HG02938 (cell line): ENCODE measurements around the gene CYSTM1.
A peak's percentile ranks its signal among the peaks of the same experiment; 100 is the strongest.

Experiments
- ATAC-seq: cut with Tn5 transposase; IDR thresholded peaks from one replicate; pipeline ENCODE4 v1.9.1; 2021; ENCODE audit warnings: mild to moderate bottlenecking, moderate library complexity; ENCODE audit not compliant: unreplicated experiment

The CYSTM1 gene

DNA sequence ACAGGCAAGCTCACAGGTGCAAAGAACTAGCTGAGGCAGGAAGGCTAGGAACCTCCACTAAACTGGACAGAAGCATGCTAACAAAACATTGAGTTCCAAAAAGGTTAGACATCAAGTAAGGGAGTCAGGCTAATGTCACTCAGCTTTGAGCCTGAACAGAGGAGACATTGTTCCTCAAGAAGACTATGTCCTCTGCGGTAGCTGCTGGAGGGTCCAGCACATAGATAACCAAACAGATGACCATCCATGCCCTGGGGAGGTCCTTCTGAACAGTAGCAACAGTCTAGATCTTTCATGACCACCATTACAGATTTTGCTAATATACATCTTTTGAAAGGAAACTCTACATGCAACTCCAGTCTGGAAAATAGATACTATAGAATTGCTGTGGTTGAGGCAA, 57.7 kb downstream of the CYSTM1 start:
- ATAC-seq = no peak

DNA sequence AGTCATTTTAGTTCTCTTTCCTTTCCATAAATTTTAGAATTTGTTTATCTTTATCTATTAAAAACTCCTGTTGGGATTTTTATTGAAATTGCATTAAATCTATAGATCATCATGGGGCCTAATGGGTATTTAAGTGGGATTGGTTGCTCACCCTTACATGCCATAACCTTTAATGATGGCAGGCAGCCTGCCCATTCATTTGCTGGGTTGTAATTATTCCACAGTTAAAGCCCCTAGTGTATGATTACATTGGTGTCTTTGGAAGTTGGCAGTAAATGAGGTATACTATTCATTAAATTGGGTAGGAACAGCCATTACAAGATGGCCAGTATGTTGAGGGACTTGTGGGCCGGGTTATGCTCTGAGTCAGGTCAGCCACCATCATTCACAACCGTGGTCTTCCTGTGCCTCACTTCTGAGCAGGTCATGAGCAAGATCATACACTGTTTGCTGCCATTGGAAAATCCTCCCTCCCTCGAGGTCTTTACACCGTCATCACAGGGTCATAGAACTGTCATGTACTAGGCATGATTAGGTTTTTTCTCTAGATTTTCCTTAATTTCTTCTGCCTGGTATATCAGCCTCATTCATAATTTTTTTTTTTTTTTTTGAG, 59.5 kb downstream of the CYSTM1 start:
- no peak for ATAC-seq

DNA sequence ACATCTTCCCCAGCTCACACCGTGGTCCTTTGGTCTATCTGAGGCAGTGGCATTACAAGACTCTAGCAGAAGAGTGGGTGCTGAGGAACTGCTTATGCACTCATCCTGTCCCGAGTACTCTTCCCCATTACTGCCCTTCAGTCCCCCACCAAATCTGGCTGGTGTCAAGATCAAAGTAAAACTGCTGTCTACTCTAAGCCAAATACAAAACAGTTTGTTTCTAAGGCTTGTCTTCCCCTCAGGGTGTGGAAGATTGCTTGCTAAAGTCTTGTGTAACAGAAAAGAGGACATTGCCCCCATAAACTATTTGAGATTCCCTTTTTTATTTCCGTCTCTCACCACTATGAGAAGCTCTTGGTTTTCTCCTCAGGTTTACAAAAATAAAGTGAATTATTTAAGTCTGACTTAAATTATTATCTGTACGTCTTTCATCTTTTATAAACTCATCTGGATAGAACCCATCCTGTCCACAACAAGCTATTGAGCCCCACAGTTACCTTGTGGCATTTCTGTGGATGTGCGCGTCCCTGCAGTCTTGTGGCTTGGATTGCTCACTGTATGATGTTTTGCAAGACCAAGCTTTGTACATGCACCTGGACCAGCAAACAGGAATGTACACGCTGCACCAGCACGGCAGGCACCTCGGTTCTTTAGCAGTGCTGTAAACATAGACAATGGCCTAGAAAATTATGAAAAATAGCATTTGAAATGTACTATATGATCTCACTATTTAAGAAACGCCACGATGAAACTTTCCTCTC, 61.0 kb downstream of the CYSTM1 start:
- ATAC-seq = no peak

DNA sequence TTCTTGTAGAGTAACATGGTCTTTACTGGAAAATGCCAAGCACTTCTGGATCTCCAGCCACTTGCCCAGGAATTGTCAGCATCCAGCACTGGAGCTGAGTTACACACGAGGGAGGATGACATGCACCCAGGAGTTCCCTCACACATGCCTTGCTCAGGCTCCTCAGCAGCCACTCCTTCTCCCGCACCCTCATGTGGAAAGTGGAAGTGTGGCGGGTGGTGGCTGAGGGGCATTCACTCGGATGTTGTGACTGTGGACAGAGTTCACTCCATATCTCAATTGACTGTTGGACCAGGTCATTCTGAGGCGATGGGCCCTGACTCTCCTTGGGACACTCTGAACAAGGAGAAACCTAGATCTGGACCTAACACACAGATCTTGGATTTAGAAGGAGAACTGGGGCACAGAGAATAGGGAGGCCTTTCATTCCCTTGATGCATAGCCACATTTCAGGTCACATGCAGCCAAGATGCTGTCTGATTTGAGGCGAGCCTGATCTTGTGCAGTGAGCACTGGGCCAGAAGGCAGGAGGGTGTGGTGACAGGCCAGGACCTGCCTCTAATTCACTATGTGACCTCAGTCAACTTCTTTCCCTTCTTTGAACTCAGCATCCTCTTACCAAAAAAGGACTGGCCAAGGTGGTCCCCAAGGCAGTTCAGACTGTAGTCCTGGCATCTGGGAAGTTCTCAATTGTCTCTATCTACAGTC, 62.1 kb downstream of the CYSTM1 start:
- ATAC-seq = no peak

DNA sequence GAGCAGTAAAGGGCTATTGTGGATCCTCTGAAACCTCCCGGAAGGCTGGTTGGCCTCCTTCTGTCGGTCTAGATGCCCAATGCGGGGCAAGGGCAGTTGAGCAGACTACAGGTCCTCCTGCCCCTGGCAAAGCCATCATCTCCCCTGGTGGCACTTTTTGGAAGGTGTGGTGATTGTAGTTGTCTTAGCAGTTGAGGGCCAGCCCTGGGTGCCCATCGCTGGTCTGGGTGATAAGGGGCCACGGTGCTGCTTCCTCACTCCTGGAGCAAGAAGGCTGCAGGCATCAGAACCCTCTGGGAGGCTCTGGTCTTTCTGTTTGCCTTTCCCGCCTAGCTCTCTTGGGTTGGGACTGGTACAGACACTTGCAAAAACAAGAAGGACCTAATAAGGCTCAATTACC, 63.8 kb downstream of the CYSTM1 start:
- no peak for ATAC-seq

DNA sequence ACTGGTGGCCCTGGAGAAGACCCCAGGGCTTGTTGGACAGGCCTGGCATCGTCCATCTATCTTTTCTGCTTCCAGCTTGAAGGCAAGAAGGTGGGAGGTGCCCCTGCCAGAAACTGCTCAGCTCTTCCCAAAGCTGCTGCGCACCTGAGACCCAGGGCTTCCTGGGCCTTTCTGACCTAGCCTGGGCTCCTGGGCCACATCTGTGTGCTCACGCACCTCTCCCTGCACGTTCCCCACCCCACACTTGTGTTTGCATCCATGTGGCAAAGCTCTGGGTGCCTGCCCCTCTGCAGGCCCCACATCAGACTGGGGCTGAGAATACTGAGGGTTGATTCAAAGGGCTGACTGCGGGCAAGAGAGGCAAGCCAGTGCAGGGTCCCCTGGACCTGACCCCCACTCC, 64.5 kb downstream of the CYSTM1 start:
- no peak for ATAC-seq

DNA sequence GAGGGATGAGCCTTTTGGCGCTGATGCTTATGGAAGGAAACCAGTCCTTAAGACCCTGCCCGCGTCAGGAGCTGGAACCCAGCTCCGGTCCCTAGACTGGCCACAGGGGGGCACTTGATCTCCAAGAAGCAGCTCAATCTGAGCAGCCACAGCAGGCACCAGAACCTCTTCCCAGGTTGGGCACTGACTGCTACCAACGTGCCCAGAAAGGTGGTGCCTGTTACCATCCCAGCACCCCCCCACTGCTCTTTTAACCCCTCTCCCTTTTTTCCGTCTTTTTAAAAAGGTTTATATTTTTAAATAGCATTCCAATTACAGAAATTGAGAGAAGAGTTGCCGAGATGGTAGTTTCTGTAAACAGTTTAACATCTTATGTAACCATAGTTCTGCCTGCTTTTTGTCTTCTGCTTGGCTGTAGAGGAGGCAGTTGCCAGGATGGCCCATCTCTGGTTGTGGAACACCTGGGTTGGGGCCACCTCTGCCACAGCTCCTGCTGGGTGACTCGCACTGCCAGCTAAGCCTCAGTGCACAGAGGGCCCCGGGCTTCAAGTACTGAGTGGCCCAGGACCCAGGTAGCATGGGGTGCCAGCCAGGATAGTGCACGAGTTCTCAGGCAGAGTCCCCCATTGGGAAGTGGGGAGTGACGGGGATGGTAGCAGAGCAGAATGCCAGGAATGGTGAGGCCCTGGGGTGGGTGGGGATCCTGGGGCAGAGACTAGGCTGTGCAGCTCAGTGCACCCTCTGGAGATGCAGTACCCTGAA, 65.1 kb downstream of the CYSTM1 start:
- peak; percentile 49 for ATAC-seq

DNA sequence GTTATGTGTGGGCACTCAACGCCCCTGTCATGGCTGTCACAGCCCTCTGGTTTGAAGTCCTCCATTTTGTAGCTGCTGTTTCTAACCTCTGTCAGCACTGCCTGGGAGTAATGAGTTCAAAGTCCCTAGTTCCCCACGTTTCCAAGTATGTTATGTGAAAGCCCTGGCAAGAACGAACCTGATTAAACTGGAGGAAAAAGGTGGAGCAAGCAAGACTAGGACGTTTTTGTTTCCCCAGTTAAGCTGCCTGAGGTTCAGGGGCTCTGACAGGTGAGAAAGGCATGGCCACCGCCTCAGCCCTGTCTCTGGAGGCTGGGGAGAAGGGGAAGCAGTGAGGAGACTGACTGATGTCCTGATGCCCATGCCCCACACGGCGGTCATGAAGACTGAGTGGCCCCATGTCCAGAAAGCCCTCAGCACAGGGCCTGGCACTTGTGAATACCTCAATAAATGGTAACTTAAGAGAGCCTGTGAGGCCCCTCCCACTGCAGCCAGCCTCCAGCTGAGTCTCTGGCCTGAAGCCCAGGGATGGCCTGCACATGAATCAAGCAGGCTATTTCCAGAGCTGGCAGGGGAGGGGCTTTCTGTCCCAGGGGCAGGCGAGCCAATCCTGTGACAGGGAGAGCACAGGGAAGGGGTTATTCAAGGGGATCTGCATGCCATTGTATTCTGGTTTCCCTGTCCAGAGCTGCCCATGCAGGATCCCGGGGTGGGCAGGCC, 66.2 kb downstream of the CYSTM1 start:
- no peak for ATAC-seq

DNA sequence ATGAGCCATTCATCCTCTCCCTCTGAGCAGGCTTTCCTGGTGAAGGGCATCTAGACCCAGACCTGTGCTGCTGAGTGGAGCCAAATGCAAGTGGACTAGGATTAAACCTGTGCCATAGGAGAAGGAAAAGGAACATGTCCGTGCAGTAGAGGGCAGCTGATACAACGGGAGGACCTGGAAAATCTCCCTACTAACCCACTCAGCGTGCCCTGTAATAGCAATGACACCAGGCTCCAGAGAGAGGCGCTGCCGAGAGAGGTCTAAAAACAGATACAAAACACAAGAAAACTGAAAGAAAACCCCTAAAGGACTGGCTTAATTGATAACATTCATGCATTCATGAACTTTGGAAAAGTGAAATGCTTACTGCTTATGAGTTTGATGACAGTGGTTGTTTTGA, 67.1 kb downstream of the CYSTM1 start:
- no peak for ATAC-seq

DNA sequence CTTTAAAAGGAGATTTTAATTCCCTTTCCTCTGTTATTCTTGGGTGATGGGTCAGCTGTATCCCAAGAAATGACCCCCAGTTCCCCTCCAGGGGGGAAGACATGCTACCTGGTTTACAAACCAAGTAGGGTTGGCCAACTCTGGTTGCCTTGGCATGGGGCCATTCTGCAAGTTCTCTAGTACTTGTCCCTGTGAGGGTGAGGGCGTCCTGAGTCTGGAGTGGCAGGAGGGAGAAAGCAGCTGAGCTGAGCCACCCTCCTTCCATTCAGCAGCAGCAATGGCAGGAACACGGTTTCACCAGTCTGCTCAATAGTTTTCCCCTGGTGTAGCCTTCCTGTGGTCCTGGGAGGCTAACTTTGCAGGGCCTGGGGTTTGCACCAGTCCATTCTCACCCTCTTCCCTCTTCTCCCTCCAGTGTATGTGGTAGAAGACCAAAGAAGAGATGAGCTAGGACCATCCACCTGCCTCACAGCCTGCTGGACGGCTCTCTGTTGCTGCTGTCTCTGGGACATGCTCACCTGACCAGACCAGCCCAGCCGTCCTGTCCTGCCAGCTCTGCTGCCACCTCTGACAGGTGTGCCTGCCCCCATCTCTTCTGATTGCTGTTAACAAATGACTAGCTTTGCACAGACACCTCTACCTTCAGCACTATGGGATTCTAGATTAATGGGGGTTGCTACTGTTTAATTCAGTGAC, 68.0 kb downstream of the CYSTM1 start:
- no peak for ATAC-seq

DNA sequence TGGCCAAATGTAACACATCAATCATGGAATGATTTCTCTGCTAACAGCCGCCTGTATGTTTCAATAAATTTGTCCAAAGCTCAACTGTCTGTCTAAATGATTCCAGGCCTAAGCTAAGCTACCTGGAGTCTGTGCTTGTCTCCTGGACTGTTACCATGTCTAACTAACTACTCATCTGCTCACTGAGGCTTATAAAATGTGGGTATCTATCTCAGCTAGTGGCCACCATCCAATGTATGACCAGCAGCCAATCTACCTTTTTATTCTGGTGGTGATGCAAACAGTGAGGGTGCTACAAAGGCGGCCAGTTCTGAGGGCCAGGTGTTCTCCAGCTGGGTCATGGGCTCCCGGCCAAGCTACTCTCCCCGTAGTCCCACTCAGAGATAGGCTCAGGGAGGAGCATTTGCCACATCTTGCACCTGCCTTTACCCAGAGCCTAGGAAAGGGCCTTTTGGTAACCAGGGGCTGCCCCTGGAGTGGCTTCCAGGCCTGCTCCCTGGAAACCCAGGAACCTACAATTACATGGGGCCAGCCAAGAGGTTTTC, 68.8 kb downstream of the CYSTM1 start:
- ATAC-seq = no peak

DNA sequence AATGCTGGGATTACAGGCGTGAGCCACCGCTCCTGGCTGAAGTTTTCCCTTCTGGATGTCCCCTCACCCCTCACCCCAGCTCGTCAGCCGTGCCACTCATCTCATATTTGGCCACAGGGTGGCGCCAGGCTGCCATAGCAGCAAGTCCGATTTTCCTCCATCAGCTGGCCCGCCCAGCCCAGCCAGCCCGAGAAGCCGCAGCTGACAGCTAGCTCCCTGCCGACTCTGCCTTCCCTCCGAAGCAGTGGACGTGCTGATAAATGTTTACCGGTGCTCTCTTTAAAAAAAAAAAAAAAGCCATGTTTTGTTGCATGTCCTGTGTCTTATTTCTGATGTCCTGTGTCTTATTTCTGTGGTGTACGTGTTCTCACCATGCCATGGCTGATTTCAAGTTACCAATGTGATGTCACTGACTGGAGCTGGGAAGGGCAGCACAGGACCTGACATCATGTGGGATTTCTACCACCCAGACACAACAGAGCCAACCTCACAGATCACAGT, 69.6 kb downstream of the CYSTM1 start:
- peak; percentile 71 for ATAC-seq

DNA sequence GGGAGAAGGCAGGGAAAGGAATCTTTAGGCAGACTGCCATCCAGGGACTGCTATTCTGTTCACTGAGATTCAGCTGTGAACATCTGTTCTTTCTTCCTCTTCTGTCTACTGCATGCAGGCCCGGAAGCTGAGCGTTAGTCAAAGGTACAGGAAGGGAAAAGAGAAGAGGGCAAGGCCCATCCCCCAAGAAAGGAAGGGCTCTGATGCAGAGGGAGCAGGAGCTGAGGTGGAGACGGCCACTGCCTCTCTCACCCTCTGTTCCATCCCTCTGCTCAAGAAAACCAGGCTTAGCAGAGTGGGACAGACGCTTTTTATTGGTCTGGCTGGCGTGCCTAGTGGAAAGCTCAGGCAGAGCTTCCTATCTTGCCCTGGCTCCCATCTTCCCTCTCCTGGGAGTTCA, 70.4 kb downstream of the CYSTM1 start:
- no peak for ATAC-seq

DNA sequence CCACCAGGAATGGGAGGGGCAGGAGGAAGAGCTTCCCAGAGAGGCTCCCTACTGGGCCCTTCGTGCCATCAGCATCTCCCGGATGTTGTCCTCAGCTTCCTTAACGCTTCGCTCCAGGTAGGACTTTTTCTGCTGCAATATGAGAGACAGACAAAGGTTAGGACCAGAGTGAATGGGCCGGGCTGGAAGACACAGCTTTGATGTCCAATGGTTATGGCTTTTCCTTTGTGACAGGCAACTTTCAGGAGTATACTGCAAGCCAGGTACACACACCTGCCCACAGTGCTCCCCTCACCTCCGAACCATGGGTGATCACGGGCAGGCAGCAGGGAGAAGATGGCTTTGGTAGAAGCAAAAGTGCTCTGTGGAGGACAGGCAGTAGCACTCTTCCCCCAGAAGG, 70.9 kb downstream of the CYSTM1 start:
- no peak for ATAC-seq

DNA sequence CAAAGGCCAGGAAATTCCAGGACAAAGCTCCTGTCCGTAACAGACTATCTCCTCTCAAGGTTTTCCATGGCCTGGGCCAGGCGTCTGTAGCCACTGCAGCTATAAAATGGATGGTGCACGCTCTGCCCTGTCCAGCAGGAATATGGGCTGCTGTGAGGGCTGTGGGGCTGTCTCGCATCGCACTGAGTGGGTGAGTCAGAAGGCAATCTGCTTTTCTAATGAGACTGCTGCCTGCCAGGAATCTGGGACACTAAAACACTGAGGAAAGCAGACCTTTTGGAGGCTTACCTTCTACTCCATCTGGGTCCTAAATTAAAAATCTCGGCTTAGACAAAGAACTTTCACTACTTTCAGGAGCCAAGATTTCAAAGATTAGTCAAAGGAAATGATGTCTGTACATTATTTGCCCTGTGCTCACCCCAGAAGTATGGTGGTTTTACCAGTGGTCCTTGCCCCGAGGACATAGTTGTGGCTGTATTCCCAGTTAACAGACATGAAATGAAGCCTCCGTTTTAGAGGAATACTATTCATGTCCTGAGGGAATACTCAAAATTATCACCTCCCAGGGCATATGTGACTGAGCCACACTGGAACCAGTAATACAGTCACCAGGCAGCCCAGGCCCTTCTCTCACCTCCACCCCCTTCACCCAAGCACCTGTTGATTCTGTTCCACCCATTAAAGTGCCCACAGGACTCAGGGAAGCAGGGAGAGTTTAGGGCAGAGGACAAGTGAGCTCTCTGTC, 71.6 kb downstream of the CYSTM1 start:
- no peak for ATAC-seq

DNA sequence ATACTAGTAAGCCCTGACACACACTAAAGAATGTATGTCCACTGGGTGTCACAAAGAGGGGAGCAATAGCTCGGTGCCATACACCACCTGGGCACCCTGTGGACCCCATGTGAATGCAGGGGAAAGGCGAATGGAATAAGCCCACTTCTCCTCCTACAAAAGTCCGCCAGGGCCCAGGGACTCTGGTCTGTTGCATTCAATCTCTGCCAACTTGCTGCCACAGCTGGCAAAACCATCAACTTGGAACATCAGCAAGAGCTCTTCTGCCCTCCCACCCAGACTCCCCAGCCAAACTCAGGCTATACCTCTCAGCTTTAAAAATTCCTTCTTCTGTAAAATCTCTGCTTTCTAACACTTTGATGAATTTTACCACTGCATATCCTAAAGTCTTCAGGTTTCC, 73.4 kb downstream of the CYSTM1 start:
- ATAC-seq = no peak

DNA sequence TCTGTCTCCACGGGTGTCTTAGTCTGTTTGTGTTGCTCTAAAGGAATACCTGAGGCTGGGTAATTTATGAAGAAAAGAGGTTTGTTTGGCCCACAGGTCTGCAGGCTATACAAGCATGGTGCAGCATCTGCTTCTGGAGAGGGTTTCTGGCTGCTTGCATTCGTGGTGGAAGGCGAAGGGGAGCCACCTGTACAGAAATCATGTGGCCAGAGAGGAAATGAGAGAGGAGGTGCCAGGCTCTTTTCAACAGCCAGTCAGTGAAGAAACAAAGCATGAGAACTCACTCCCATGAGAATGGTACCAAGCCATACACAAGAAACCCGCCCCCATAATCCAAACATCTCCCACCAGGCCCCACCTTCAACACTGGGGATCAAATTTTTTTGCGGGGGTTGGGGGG, 74.5 kb downstream of the CYSTM1 start:
- no peak for ATAC-seq

DNA sequence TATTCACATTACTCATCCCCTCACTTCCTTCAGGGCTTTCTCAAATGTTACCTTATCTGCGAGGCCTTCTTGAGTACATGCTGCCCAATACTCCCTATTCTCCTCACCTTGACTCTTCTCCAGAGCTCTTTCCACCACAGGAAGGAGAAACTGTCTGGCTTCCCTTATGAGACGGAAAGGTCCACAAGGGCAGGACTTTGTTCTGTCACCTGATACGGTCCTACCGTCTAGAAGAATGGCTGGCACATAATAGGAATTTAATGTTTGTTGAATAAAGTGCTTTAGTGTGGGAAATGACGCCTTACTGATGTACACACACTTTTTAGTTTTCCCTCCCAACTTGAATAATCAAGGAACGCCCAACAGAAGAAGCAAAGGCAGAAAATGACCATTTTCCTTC, 75.4 kb downstream of the CYSTM1 start:
- no peak for ATAC-seq

DNA sequence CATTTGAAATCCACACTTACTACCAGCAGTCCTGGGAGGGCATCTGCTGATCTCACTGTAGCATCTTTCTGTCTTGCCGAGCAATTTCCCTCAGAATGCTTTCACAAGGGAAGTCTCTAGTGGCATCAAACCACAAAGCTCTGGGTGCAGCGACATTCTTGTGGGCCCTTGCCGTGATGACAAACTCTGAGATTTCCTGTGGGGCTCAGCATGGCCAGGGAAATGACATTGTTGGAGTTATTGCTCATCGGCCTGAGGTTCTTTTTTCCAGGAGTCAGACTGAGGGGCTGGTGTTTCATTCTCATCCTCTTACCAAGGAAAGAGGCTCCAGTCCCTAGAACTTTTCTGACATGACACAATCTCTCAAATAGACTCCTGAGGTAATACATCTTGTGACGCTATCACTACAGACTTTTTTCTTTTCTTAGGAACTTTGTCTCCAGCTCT, 76.6 kb downstream of the CYSTM1 start:
- no peak for ATAC-seq
